ENCODE data around the gene HCCS. TPM values are rescaled to one million over a fixed set of nuclear protein-coding genes. Genes with fewer than 3 reads are reported as not detected.

HCCS gene
- total and polyA plus RNA-seq, 2 of the 8 experiments (the other 6 are each of a cell fraction or from before 2014, with no cell fraction given): 11.9 to 29.9 TPM

DNA sequence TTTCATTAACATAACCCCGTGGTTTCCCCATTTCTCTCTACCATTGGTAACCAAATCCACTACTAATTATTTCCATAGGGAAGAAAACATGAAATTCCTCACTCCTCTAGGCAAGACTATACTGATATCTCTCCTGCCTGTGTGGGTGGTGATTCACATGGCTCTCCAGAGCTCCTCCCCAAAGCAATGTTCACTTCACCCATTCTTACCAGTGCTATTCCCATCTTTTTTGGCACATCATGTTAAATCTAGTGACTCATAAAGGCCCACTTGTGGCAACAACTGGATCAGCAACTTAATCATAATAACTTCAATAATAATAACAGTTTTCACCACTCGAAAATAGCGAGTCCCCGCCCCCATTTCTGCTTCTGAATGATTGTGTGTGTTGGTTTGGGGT is 6.1 kb upstream of the HCCS start:
- Histone ChIP-seq H2BK120ac (replicated peaks; ENCODE audit: low read depth, low read length) (no peak overlapping the region), H3K56ac (replicated peaks; ENCODE audit: insufficient read length, low read depth, low read length) (no peak overlapping the region), H2BK20ac (ENCODE audit: low read length) (no peak overlapping the region), H2AFZ (ENCODE audit: low read length) (no peak overlapping the region), H3K4ac (replicated peaks; ENCODE audit: insufficient read length, low read depth, low read length) (no peak overlapping the region), H4K8ac (ENCODE audit: extremely low read depth, insufficient read depth, low read length) (no peak overlapping the region), H3K27me3 (replicated peaks in 1 of 4; ENCODE audit: control insufficient read depth in 3 of 4, extremely low read depth in 1 of 4, insufficient read depth in 3 of 4, low read length in 3 of 4) (no peaks in the 10 kb centered on the region), H3K9ac (replicated peaks in 1 of 4; ENCODE audit: extremely low read depth in 1 of 4, low read depth in 3 of 4, low read length in 3 of 4) (no peak overlapping the region), H3K4me2 (ENCODE audit: insufficient read depth in 1 of 2, low read depth in 2 of 2, low read length in 2 of 2) (no peak overlapping the region), H3K4me1 (replicated peaks in 1 of 4; ENCODE audit: control insufficient read depth in 3 of 4, insufficient read depth in 4 of 4, low read length in 3 of 4) (no peaks in the 10 kb centered on the region; a peak in 1 of 7 replicates), H4K91ac (replicated peaks; ENCODE audit: insufficient read length, low read length) (no peak overlapping the region), H4K5ac (ENCODE audit: insufficient read length, low read depth, low read length) (no peak overlapping the region), H3K79me2 (ENCODE audit: control insufficient read depth in 1 of 2, insufficient read depth in 2 of 2, low read length in 2 of 2) (no peaks in the 10 kb centered on the region), H3K23me2 (ENCODE audit: low read depth, low read length) (no peaks in the 10 kb centered on the region), H3K14ac (ENCODE audit: insufficient read length) (no peak overlapping the region), H3K36me3 (ENCODE audit: control insufficient read depth in 2 of 4, insufficient read depth in 4 of 4, low read length in 3 of 4) (no peaks in the 10 kb centered on the region), H3K4me3 (ENCODE audit: extremely low read depth in 1 of 4, insufficient read depth in 2 of 4, low read depth in 3 of 4, low read length in 4 of 4) (no peak overlapping the region), H2AK5ac (ENCODE audit: low read depth, low read length) (no peak overlapping the region), H2BK15ac (ENCODE audit: low read length) (no peak overlapping the region), H3K18ac (ENCODE audit: extremely low read depth, low read length) (no peak overlapping the region), H3K9me3 (ENCODE audit: insufficient read depth in 2 of 2, low read depth in 1 of 2, low read length in 1 of 2) (no peaks in the 10 kb centered on the region), H3K23ac (ENCODE audit: insufficient read length) (no peak overlapping the region), H3K79me1 (ENCODE audit: low read depth, low read length) (no peaks in the 10 kb centered on the region), H4K20me1 (replicated peaks in 1 of 2; ENCODE audit: control insufficient read depth in 1 of 2, insufficient read depth in 2 of 2, low read length in 2 of 2) (no peaks in the 10 kb centered on the region), H2BK5ac (ENCODE audit: low read depth, low read length) (no peak overlapping the region), H2BK12ac (ENCODE audit: low read depth, low read length) (no peak overlapping the region), H3K27ac (ENCODE audit: low read depth, low read length) (no peak overlapping the region)
- FAIRE-seq (no peak), DNase-seq (ENCODE audit: low read depth in 1 of 2, low spot score in 2 of 2) (no peak)
- 96% methylated on average over 4 of the region's 4 CpGs; no CpG with 5 or more reads in 1 of the 2 experiments for WGBS, 2 experiments (ENCODE audit: extremely low coverage in 1 of 2, insufficient coverage in 1 of 2, insufficient read length in 1 of 2, insufficient replicate concordance in 2 of 2, low coverage in 1 of 2, low lambda C conversion rate in 2 of 2, missing lambda C conversion rate in 1 of 2)
- CTCF ChIA-PET (ENCODE audit: partially characterized antibody): no interaction called here
- POLR2A ChIA-PET (ENCODE audit: partially characterized antibody): no interaction called here
- TF ChIP-seq EP300 (IDR thresholded peaks at IDR 0.05; ENCODE audit: borderline replicate concordance in 1 of 2, low read depth in 2 of 2, low read length in 2 of 2) (no peak), GABPA (IDR thresholded peaks at IDR 0.05; ENCODE audit: borderline replicate concordance, insufficient read depth, low read length) (no peak), SIRT6 (IDR thresholded peaks at IDR 0.05; ENCODE audit: low read length) (no peak), POLR2AphosphoS5 (IDR thresholded peaks at IDR 0.05; ENCODE audit: low read depth, low read length) (no peak), TEAD4 (IDR thresholded peaks at IDR 0.05; ENCODE audit: low read depth, low read length) (no peak), EGR1 (IDR thresholded peaks at IDR 0.05; ENCODE audit: borderline replicate concordance, low read depth, low read length) (no peak), JUN (IDR thresholded peaks at IDR 0.05; ENCODE audit: low read depth, low read length) (no peak)
- TF ChIP-seq, protein P1, sequence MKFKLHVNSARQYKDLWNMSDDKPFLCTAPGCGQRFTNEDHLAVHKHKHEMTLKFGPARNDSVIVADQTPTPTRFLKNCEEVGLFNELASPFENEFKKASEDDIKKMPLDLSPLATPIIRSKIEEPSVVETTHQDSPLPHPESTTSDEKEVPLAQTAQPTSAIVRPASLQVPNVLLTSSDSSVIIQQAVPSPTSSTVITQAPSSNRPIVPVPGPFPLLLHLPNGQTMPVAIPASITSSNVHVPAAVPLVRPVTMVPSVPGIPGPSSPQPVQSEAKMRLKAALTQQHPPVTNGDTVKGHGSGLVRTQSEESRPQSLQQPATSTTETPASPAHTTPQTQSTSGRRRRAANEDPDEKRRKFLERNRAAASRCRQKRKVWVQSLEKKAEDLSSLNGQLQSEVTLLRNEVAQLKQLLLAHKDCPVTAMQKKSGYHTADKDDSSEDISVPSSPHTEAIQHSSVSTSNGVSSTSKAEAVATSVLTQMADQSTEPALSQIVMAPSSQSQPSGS (IDR thresholded peaks at IDR 0.05; ENCODE audit: low read length): no peak

Data from H1 (cell line).